K562 (cell line): ENCODE results near the gene BBLN. TPM values are rescaled to one million over a fixed set of nuclear protein-coding genes. Genes with fewer than 3 reads are reported as not detected.

Experiments used
- ARID3B ChIP-seq: fragments of 250-450 bp; sonication (Bioruptor Pico); IDR thresholded peaks from 2 replicates; pipeline ENCODE4 v1.4.0; 2020; ENCODE audit warnings: borderline replicate concordance
- DPF2 ChIP-seq: fragments of 450-650 bp; IDR thresholded peaks from 2 replicates; pipeline ENCODE4 v1.6.1; 2016
- EGR1 ChIP-seq: fragments of 450-650 bp; conservative IDR thresholded peaks from 2 replicates; pipeline ENCODE4 v1.6.1; 2017; ENCODE audit warnings: mild to moderate bottlenecking
- EWSR1 ChIP-seq: fragments of 450-650 bp; IDR thresholded peaks from 2 replicates; pipeline ENCODE4 v1.6.1; 2018; ENCODE audit warnings: borderline replicate concordance, mild to moderate bottlenecking, low read depth, moderate library complexity; ENCODE audit not compliant: partially characterized antibody
- NR0B1 ChIP-seq: fragments of 450-650 bp; IDR thresholded peaks from one replicate; pipeline ENCODE4 v1.6.1; 2018; ENCODE audit warnings: mild to moderate bottlenecking, moderate library complexity; ENCODE audit not compliant: partially characterized antibody
- RFX1 ChIP-seq: fragments of 450-650 bp; IDR thresholded peaks from 2 replicates; pipeline ENCODE4 v1.6.1; 2016; ENCODE audit warnings: mild to moderate bottlenecking, moderate library complexity
- SNIP1 ChIP-seq: fragments of 450-650 bp; IDR thresholded peaks from 2 replicates; pipeline ENCODE4 v1.7.1; 2017; ENCODE audit warnings: low read depth, mild to moderate bottlenecking
- SRSF1 ChIP-seq: fragments of 200-400 bp; formaldehyde crosslinking; IDR thresholded peaks from 2 replicates; pipeline ENCODE4 v1.6.1; 2017; ENCODE audit warnings: mild to moderate bottlenecking, low read depth, low read length, moderate library complexity
- TBP ChIP-seq: optimal IDR thresholded peaks from 2 replicates; pipeline ENCODE3; 2011; ENCODE audit warnings: low read depth, low read length, improper control_type of control experiment
- ZNF398 ChIP-seq: fragments of 250-450 bp; sonication (Bioruptor Pico); IDR thresholded peaks from 2 replicates; pipeline ENCODE4 v1.8.0; 2021; ENCODE audit warnings: moderate library complexity, mild to moderate bottlenecking, inconsistent platforms
- ZNF561 ChIP-seq: fragments of 450-650 bp; formaldehyde crosslinking; conservative IDR thresholded peaks from 2 replicates; pipeline ENCODE4 v1.4.0; 2020; ENCODE audit warnings: mild to moderate bottlenecking, moderate library complexity
- polyA plus RNA-seq, 8 experiments: library from polyadenylated mRNA; depleted of rRNA in 4 of 8; stranded (reverse) in 5 of 8; unstranded in 3 of 8; fragments of >200 nt; fragmentation: Nextera tagmentation in 2 of 8; fragmentation: Illumina TruSeq in 1 of 8; extraction: Ambion mirVana in 2 of 8; extraction: Trizol in 1 of 8; gene quantifications; 2 replicates each; pipeline versions ENCODE4 v1.2.1 to v1.2.3, GENCODE V29; 2011 to 2014; ENCODE audit warnings: inconsistent platforms in 1 of 8, missing spikeins in 1 of 8
- total RNA-seq, 7 experiments: library from RNA; depleted of rRNA in 6 of 7; stranded (reverse); fragments of >200 nt in 6 of 7; fragmentation: Illumina TruSeq in 2 of 7; extraction: Trizol in 2 of 7; gene quantifications; 2 replicates each; pipeline versions ENCODE4 v1.2.1 to v1.2.3, GENCODE V29; 2011 to 2021; ENCODE audit warnings: low replicate concordance in 1 of 7
- TF ChIP-seq, protein P1 (sequence below), 2 experiments: IDR thresholded peaks in 1 of 2; conservative IDR thresholded peaks in 1 of 2; 2 replicates each; pipeline ENCODE4 v1.6.1; 2016; ENCODE audit warnings: low read depth in 2 of 2, mild to moderate bottlenecking in 1 of 2, missing compliant biosample characterization in 1 of 2, missing genetic modification characterization in 1 of 2, moderate library complexity in 1 of 2
- TF ChIP-seq, protein P2 (sequence below): fragments of 450-650 bp; conservative IDR thresholded peaks from 2 replicates; pipeline ENCODE4 v1.6.1; 2016; ENCODE audit warnings: missing genetic modification characterization, low read depth, mild to moderate bottlenecking, missing compliant biosample characterization, moderate library complexity
- TF ChIP-seq, protein P3 (sequence below), 3 experiments: fragments of 200-800 bp in 1 of 3; sonication (Bioruptor generic) in 1 of 3; sonication (generic) in 1 of 3; formaldehyde crosslinking in 1 of 3; IDR thresholded peaks; 2 replicates each; pipeline versions ENCODE4 v1.6.1 to v1.8.0; 2016 to 2022; ENCODE audit warnings: mild to moderate bottlenecking in 2 of 3, missing compliant biosample characterization in 2 of 3, missing genetic modification characterization in 2 of 3, missing genetic modification reagents in 1 of 3

Gene BBLN
- total and polyA plus RNA-seq, 9 of the 15 experiments (the other 6 are each of a cell fraction or from before 2014, with no cell fraction given) = 4.2 to 331 (median 87.1) TPM

DNA sequence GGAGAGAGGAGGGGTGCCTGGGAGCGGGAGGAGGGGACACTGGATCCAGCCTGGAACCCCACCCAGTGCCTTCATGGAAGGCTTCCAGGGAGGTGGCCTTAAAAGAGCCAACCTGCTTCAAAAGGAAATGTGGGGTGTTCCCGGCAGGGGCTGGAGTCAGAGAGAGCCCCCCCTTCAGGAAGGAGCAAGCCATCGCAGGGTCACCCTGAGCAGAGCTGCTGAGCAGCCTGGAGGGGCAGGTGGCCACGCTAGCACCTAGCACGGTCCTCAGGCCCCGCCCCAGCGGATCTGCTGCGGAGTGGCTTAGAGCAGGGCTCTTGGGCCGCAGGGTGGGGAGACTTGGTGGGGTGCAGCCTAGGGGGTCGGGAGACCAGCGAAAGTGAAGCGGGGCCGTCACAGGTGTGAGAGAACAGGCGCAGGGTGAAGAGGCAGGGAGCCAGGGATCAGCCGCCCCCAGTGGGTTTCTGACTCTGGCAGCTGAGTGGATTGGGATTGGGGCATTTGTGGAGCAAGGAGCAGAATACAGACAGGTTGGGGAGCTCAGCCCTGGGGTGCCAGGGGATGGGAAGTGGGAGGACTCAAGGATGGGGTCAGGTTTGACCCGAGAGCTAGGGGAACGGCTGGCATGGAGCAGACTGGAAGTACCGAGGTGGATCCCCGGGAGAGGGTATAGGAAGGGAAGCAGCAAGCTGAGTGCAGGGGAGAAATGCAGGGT lies 9.3 kb upstream of the BBLN start (continued):
- TF ChIP-seq, protein P1, sequence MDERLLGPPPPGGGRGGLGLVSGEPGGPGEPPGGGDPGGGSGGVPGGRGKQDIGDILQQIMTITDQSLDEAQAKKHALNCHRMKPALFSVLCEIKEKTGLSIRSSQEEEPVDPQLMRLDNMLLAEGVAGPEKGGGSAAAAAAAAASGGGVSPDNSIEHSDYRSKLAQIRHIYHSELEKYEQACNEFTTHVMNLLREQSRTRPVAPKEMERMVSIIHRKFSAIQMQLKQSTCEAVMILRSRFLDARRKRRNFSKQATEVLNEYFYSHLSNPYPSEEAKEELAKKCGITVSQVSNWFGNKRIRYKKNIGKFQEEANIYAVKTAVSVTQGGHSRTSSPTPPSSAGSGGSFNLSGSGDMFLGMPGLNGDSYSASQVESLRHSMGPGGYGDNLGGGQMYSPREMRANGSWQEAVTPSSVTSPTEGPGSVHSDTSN (CRISPR knock-in tag; IDR thresholded peaks at IDR 0.05; ENCODE audit: low read depth) = no peak
- TF ChIP-seq, protein P1 (tag; conservative IDR thresholded peaks at IDR 0.05; ENCODE audit: low read depth) = no peak
- no peak for TF ChIP-seq SNIP1
- TF ChIP-seq EWSR1 = no peak
- no peak for TF ChIP-seq NR0B1
- TF ChIP-seq SRSF1 = no peak
- no peak for TF ChIP-seq ZNF561
- TF ChIP-seq EGR1 = no peak
- TF ChIP-seq, protein P2, sequence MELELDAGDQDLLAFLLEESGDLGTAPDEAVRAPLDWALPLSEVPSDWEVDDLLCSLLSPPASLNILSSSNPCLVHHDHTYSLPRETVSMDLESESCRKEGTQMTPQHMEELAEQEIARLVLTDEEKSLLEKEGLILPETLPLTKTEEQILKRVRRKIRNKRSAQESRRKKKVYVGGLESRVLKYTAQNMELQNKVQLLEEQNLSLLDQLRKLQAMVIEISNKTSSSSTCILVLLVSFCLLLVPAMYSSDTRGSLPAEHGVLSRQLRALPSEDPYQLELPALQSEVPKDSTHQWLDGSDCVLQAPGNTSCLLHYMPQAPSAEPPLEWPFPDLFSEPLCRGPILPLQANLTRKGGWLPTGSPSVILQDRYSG (tag) = no peak
- TF ChIP-seq ZNF398 (CRISPR knock-in tag) = no peak
- TF ChIP-seq ARID3B = no peak
- TF ChIP-seq, protein P3, sequence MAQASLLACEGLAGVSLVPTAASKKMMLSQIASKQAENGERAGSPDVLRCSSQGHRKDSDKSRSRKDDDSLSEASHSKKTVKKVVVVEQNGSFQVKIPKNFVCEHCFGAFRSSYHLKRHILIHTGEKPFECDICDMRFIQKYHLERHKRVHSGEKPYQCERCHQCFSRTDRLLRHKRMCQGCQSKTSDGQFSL (CRISPR knock-in tag; IDR thresholded peaks at IDR 0.05) = no peak
- TF ChIP-seq, protein P3 (tag; IDR thresholded peaks at IDR 0.05) = no peak
- no peak for TF ChIP-seq RFX1
- TF ChIP-seq DPF2 = no peak
- TF ChIP-seq TBP = no peak
